ENCODE data around the gene MRPL20. TPM values are rescaled to one million over a fixed set of nuclear protein-coding genes. Genes with fewer than 3 reads are reported as not detected.
A peak's percentile ranks its signal among the peaks of the same experiment; 100 is the strongest.

Gene MRPL20
- total RNA-seq, 1 donor from 2014 or later, result 54.6 TPM

DNA sequence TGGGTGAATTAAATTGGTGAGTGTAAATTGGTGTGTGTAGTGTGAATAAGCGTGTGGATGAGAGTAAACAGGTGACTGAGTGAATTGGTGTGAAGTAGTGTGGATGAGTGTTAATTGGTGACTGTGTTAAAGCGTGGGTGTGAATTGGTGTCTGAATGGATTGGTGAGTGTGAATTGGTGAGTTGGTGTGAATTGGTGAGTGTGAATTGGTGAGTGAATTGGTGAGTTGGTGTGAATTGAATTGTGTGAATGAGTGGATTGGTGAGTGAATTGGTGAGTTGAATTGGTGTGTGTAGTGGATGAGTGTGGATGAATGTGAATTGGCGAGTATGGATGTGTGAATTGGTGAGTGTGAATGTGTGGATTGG, 40.4 kb downstream of the MRPL20 start:
- FAIRE-seq, result no peak
- no peak for DNase-seq (ENCODE audit: low spot score in 2 of 2)

DNA sequence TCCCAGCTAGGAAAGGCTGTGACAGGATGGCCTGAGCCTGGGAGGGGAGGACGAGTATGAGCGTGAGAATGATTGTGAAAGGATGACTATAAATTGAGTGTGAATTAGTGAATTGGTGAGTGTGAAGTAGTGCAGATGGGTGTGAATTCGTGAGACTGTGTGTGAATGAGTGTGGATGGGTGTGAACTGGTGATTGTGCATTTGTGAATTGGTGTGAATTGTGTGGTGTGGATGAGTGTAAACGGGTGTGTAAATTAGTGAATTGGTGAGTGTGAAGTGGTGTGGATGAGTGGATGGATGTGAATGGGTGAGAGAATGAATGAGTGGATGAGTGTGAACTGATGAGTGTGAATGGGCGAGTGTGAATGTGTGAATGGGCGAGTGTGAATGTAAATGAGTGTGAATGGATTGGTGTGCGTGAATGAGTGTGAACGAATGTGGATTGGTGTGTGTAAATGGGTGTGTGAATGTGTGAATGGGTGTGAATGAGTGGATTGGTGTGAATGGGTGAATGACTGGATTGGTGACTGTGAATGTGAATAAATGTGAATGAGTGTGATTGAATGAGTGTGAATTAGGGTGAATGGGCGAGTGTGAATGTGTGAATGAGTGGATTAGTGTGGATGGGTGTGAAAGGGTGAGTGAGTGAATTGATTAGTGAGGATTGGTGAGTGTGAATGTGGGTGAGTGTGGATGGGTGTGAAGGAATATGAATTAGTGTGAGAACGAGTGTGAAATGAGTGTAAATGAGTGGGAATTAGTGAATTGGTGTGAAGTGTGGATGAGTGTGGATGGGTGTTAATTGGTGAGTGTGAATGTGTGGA, 41.0 kb downstream of the MRPL20 start:
- FAIRE-seq (no peak), DNase-seq (ENCODE audit: low spot score in 2 of 2) (no peak)

DNA sequence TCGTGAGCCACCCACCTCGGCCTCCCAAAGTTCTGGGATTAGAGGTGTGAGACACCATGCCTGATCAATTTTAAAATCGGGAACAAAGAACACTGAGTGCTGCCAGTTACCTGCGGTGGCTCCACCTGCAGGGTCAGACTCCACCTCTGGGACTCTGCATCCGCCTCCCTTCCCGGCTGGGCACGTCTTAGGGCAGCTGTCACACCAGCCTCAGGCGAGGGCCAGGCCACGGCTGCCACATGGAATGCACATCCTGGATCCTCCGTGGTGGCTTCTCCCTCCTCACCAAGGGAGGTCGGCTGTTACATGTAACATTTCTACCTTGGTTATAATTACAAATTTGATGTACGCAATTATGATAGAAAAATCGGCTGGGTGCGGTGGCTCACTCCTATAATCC, 42.8 kb downstream of the MRPL20 start:
- FAIRE-seq (no peak), DNase-seq (ENCODE audit: low spot score in 2 of 2) (no peak)

DNA sequence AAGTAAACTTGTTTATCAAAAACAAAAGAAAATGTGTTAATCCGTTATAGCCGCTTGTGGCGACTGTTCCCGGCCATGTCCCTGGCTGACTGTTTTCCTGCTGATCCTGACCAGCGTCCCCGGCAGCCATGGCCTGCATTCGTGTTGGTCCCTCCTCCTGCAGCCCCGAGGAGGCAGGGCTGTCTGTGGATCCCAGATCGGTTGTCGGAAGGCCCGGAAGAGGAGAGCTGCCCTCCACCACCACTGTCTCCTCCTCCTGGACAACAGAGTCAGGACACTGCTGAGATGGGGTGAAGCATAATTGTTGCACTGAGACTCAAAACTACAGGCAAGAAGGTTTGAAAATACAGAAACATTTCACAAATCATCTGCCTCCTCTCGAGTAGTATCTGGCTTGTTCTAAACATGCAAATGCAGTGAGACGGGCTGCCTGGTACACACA, 45.1 kb downstream of the MRPL20 start:
- no peak for FAIRE-seq
- no peak for DNase-seq (ENCODE audit: low spot score in 2 of 2)

DNA sequence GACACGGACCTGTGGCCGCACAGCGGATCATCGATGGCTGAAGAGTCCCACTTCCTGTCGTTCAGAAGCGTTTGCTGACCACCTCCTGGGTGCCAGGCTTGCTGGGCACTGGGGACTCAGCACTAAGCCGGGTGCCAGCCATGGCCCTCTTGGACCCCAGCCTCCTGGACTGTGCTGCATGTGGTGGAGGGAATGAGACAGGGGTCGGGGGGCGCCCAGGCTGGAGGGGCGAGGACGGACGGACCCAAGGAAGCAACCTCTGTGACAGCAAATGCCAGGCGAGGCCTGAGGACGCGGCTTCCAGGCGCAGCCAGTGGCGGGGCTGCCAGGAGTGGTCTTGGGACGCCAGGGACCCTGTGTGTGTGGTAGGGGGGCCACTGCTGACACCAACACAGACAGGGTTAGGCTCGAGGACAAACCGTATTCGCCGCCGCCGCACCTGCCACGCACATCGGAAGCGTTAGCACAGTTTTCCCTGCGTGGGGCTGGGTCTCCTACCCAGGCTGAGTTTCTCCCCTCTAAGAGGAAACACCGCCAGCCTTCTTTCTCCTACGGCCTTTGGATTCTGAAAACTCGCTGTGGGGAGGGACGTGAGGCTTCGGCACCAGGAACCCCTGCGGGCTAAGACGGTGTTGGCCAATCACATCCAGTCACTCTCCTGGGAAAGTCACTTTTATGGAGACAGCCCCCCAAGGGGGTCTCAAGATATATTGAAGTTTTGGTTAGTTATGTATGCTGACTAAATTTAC, 45.7 kb downstream of the MRPL20 start:
- DNase-seq (ENCODE audit: low spot score in 2 of 2) (no peak), FAIRE-seq (no peak)

DNA sequence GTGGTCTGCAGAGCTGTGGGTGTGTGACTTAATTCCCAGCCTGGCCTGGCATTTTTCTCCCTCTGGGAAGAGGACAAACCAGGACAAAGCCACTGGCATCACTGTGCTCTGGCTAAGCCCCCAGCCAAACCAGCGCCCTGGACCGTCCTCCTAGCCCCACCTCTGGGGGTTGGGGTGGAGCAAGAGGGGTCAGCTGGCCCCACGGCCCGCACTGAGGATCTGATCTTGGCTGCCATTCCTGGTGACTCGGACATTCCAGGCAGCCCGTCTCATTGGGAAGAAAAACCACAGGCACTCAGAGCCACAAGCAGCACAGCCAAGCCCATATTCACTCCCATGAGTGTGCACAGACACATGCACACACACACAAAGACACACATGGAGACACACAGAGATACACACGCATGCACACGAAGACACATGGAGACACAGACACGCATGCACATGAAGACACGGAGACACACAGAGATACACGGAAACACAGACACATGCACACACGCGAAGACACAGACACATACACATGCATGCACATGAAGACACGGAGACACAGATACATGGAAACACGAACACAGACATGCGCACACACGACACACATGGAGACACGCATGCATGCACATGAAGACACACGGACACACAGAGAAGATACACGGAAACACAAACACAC, 46.5 kb downstream of the MRPL20 start:
- no peak for DNase-seq (ENCODE audit: low spot score in 2 of 2)

DNA sequence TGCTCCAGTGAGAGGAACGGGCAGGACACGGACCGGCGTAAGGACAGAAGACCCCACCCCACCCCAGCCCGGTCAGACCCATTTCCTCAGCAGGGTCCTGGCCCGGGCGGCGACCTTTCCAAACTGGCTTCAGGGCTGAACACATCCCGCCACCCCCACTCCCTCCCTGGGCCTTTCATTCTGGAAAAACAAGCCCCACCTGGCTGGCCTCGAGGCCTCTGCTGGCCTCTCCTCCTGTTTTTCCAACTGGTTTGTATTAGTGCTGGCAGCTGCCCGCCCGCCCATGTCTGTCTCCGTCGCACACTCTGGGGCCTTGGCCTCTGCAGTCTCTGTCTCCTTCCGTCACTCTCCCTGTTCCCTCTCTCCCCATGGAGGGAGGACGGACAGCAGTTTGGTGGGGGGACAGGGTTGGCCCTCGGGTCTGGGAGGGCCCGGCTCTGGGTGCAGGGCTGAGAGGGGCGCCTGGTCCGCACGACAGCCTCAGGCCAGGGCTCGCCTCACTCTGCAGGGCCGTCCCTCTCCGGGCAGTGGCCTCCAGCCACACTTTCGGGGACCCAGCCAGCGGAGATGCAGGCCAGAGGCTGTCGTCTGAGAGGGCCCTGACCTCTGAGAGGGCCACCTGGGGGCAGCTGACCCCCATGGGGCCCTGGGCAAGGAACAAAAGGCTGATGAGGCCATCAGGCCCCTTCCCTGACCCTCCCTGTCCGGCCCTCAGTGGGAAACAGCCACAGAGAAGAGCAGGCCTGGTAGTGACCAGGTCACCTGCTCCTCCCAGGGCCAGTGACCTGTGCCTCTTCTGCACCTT, 47.2 kb downstream of the MRPL20 start:
- no peak for DNase-seq (ENCODE audit: low spot score in 2 of 2)
- FAIRE-seq, result no peak

More for the DNA sequence above, 46.5 kb downstream of the MRPL20 start:
- FAIRE-seq, result no peak

DNA sequence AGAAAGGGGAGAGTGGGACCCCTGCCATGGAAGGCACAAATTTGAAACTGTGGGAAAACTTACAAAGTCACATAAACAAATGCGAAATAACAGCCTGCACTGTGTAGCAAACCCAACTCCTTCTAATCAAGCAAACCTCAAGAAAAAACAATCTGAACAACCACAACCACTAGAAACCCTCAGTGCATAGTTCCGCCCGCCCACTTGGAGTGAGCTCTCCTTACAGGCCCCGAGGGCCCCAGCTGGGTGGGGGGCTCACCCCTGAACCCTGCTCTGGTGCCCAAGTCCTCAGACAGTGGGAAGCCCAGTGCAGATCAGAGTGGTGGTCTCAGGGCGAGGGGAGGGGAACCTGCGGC, 47.8 kb downstream of the MRPL20 start:
- no peak for DNase-seq (ENCODE audit: low spot score in 2 of 2)

DNA sequence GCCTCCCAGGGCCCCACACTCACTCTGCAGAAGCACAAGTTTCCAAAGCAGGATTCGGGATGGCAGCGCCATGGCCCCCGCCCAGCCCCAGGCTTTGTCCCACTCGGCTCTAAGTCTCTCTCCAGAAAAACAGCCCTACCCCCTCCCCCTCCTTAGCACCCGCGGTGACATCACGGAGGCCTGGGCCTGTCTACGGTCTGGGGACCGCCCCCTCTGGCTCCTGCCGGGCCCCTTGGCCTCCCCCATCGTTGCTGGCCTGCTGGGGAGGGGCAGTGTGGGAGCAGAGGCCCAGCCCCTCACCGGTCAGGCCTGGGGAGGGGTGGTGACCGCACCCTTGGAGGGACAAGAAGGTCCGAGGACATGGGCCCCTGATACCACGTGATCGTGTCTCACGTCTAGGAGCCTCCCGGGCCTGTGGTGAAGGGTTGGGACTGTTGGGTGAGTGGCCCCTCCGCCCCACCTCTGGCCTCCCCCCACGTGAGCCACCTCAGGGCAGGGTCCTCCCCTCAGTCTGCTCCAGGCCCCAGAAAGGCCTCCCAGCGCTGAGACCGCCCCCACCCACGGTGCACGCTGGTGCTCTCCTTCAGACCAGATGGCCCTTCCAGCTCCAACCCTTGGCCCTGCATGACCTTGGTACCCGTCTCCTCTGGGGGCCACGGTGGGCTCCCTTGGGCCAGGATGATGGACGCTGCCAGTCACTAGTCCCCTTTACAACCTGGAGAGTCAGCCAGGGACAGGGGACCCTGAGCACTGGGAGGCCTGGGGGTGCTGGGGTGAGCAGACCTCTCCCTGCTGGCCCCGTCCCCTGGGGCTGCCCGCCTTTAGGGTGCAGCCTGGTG, 48.4 kb downstream of the MRPL20 start, which contains the start of gene MXRA8:
TSS of gene MXRA8 (minus strand) at position 123 of the 839 bp plus-strand sequence. CDS start at position 72, 51 bp downstream.
- DNase-seq (ENCODE audit: low spot score in 2 of 2) (no peak), FAIRE-seq (no peak)

More for the DNA sequence above, 47.8 kb downstream of the MRPL20 start:
- FAIRE-seq, result no peak

DNA sequence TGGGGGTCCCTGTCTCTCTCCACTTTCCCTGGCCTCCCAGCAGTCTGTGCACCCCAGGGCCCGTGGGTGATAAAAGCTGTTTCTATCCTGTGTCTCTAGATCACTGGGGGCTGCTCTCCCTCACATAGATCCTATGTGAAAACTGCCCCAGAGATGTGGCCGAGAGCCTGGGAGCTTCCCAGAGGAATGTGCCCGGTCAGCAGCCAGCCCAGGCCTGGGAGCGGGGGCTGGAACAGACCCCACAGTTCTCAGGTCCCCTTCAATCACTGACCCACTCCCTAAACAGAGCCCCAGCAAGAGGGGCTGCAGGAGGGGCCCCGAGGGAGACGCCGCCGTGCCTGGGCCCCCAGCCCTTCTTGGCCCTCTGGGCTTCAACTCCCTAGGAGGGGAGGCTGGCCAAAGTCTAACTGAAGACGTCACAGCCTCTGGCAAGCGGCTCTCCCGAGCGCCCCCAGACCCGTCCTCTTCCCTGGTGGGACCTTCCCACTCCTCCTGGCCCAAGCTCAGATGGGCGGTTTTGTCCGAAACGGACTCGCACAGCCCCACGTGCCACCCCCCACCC, 49.1 kb downstream of the MRPL20 start:
- DNase-seq (ENCODE audit: low spot score in 2 of 2) (no peak), FAIRE-seq (no peak)

DNA sequence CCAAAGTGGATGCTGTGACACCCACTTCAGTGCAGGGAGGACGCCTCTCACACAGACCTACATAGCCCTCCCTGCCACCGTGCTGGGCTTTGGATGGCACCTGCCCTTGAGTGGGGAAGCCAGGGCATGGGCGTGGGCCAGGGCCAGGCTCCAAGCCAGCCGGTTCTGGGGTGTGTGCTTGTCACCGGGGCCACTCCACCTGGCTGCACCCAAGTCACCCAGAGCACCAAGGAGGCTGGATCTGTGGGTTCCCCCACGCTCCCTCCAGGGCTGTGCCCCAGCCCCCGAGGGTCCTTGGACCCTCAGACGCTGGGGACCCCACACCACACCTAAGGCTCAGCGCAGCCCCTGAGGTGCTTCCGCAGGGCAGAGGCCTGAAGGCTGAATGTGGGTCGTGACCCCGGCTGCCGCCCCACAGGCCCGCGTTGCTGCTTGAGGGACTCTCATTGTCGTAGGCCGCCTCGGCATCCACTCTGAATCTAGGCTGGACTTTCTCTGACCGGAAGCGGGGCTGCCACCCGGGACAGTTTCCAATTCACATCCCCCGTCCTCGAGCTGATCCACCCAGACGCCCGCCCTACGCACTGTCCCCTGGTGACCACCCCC, 50.2 kb downstream of the MRPL20 start:
- no peak for FAIRE-seq
- no peak for DNase-seq (ENCODE audit: low spot score in 2 of 2)

DNA sequence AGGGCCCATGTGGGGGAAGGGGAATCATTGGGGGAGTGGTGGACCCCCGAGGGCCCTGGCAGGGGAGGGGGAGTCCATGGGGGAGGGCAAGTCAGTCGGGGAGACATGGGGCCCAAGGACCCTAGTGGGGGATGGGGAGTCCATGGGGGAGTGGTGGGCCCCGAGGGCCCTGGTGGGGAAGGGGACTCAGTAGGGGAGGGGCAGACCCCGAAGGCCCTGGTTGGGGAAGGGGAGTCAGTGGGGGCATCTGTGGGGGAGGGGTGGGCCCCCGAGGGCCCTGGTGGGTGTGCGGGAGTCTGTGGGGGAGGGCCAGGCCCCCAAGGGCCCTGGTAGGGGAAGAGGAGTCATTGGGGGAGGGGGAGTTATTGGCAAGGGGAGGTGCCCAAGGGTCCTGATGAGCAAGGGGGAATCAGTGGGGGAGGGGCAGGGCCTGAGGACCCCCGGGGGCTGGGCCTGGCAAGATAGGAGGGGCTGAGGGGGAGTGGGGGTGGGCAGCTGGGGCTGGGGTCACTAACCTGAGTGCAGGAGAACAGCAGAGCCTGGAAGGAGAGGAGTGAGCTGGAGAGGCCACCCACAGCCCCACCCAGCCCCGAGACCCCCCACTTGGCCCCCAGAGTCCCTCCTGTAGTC, 50.8 kb downstream of the MRPL20 start:
- no peak for FAIRE-seq
- DNase-seq (ENCODE audit: low spot score in 2 of 2), result no peak

DNA sequence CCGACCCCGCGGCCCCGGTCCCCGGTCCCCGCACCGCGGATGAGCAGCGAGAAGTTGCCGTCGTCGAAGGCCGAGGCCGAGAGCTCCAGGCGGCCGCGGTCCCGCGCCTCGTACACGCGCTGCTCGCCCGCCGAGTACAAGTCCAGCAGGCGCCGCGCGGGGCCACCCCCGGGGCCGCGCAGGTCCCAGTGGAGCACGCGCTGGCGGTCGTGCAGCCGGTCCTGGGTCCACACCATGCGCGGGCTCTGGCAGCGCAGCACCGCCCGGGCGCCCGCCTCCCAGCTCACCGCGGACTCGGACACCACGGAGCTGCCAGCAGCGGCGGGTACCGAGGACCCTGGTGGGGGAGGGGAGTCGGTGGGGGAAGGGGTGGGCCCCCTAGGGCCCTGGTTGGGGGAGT, 51.7 kb downstream of the MRPL20 start:
- DNase-seq (ENCODE audit: low spot score in 2 of 2) (peak in 1 of 2 donors; percentile 67), FAIRE-seq (no peak)

DNA sequence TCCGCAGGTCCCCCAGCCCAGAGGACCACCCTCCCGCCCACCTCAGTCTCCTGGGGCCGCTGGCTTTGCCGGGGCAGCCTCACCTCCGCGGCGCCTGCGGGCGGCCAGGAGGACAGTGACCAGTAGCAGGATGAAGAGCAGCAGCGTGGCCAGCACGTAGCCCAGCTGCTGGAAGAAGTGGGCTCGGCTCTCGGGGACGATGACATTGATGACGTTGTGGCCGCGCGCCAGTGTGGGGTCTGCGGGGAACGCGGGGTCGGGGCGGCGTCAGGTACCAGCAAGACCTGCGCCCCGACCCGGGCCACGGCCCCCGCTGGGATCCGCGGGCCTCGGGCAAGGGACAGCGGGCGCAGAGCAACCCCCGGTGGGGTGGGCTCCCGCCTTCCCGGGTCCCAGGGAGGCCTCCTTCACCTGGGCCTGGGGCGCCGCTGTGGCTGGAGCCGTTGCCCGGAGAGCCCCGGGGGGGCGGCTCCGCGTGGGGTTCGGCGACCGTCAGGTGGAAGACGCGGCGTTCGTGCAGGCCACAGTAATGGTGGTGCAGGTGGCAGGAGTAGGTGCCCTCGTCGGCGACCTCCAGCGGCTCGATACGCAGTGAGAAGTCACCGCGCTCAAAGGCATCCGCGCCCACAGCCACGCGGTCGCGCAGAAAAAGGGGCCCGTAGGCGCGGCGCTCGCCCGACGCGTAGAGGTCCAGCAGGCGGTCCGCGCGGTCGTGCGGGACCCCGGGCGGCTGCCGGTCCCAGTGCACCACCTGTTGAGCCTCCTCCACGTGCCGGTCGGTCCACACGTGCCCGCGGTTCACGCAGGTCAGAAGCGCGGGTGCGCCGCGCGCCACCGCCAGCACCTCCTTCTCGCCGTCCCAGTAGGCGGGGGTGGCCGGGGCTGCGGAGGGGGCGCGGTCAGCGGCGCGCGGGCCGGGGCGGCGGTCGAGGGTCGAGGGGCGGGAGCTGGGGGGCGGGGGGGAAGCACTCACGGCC, 52.5 kb downstream of the MRPL20 start:
- FAIRE-seq, result no peak
- no peak for DNase-seq (ENCODE audit: low spot score in 2 of 2)

DNA sequence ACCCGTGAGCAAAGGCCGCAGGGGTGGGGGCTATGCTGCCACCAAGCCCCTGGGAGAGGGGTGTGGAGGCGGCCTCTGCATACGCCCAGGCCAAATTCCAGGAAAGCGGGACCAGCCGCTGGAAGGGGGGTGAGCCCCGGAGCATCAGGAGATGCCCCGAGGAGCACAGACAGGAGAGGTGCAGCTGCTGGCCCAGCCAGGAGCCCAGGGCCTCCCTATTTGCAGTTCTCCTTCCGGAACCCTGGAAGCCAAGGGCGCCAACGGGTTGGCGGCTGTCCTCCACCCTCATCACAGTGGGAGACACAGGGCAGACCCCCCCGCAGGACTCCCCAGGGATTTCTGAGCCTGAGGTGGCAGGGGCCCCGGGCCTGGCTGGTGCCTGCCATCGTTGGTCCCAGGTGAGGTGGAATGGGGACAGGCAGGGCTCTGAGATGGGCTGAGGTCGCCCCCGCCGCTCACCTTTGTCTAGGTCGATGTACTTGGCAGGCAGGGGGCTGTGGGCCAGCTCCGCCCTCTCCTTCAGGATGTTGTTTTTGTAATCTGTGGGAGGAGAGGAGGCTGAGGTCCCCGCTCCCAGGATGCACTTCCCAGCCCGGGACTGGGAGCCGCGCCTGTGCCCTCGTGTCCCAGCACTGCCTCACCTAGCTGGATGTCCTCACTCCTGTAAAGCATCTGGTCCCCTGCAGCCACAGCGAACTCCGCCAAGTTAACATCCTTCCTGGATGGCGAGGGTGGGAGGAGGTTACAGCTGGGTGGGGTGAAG, 53.5 kb downstream of the MRPL20 start:
- FAIRE-seq (no peak), DNase-seq (ENCODE audit: low spot score in 2 of 2) (no peak)

DNA sequence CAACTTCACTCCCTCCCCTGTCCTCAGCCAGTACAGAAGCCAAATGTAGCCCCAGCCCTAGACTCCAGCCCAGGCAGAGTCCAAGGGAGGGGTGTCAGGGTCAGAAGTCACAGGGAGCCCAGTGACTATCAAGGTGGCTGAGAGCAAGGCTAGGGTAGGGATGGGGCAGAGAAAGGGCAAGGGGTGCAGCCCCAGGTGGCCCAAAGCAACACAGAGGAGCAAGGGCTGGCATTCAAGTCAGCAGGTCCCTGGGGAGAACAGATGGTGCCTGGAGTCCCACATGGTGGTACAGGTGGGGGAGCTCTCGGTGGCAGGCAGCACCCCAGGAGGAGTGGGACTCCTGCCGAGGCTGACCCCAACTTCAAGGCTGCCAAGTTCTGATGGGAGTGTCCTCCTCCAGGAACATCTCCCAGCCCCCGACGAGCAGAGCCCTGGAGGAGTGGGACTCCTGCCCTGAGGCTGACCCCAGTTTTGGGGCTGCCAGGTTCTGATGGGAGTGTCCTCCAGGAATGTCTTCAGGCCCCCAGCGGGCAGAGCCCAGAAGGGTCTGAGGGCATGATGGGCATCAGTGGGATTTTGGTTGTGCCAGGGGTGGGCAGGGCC, 54.2 kb downstream of the MRPL20 start:
- no peak for FAIRE-seq
- DNase-seq (ENCODE audit: low spot score in 2 of 2), result no peak
